Stimulated activated naive CD8-positive, alpha-beta T cell treated with anti-CD3 and anti-CD28 coated beads, Interleukin-15, Interleukin-2, amounts not matched to agents 100 U/mL and 50 U/mL, for 24 hours (primary cell): ENCODE data around the gene HOXD11.

Experiments used
- ATAC-seq: fragments of 150-1000 bp; cut with Tn5 transposase; one replicate; pipeline ENCODE4 v1.10.0; 2021
- DNase-seq: peaks from one replicate; pipeline ENCODE4 v3.0.0; 2021

The HOXD11 gene

GRCh38 chr2:176134035-176134434, 27.0 kb downstream of the HOXD11 start:
- no peak for ATAC-seq
- no peak for DNase-seq

GRCh38 chr2:176135035-176135440, 28.0 kb downstream of the HOXD11 start:
- ATAC-seq = no peak
- DNase-seq = no peak

GRCh38 chr2:176136374-176137251, 29.5 kb downstream of the HOXD11 start:
- ATAC-seq (no peak), DNase-seq (no peak)

GRCh38 chr2:176137252-176137580, 30.1 kb downstream of the HOXD11 start:
- no peak for DNase-seq
- ATAC-seq = no peak

GRCh38 chr2:176137906-176138305, 30.8 kb downstream of the HOXD11 start:
- ATAC-seq = no peak

GRCh38 chr2:176138526-176138922, 31.4 kb downstream of the HOXD11 start:
- ATAC-seq = no peak
- DNase-seq = no peak

More at GRCh38 chr2:176137906-176138305, 30.8 kb downstream of the HOXD11 start:
- no peak for DNase-seq

GRCh38 chr2:176138923-176139660, 32.0 kb downstream of the HOXD11 start:
- ATAC-seq = no peak
- no peak for DNase-seq

GRCh38 chr2:176139661-176140512, 32.8 kb downstream of the HOXD11 start:
- DNase-seq (no peak), ATAC-seq (no peak)

GRCh38 chr2:176140513-176141317, 33.6 kb downstream of the HOXD11 start:
- peak; percentile 80 for DNase-seq
- peak; percentile 88 for ATAC-seq

- no peak for ATAC-seq
Observed at GRCh38 chr2:176142281-176142680, 35.2 kb downstream of the HOXD11 start.

GRCh38 chr2:176145085-176145969, 38.2 kb downstream of the HOXD11 start:
- ATAC-seq = no peak

More at GRCh38 chr2:176142281-176142680, 35.2 kb downstream of the HOXD11 start:
- no peak for DNase-seq

GRCh38 chr2:176146101-176146500, 39.0 kb downstream of the HOXD11 start:
- no peak for DNase-seq
- no peak for ATAC-seq

More at GRCh38 chr2:176145085-176145969, 38.2 kb downstream of the HOXD11 start:
- no peak for DNase-seq

- ATAC-seq (no peak), DNase-seq (no peak)
Observed at GRCh38 chr2:176146645-176147044, 39.6 kb downstream of the HOXD11 start.

GRCh38 chr2:176147210-176147799, 40.2 kb downstream of the HOXD11 start:
- ATAC-seq = no peak

GRCh38 chr2:176147800-176148496, 40.9 kb downstream of the HOXD11 start:
- DNase-seq = no peak
- no peak for ATAC-seq

More at GRCh38 chr2:176147210-176147799, 40.2 kb downstream of the HOXD11 start:
- no peak for DNase-seq

GRCh38 chr2:176148751-176149421, 41.8 kb downstream of the HOXD11 start:
- ATAC-seq (no peak), DNase-seq (no peak)

GRCh38 chr2:176149481-176149938, 42.4 kb downstream of the HOXD11 start:
- DNase-seq = no peak
- ATAC-seq = no peak

- ATAC-seq (no peak), DNase-seq (no peak)
Observed at GRCh38 chr2:176149939-176150583, 43.0 kb downstream of the HOXD11 start.
